HG03045 (cell line): ENCODE data around the gene LARP4B.
"Not testable (repeated sequence)": the region's sequence is repeated elsewhere in the genome, so short reads cannot be mapped to it uniquely, and the experiment has no call there.

ENCODE experiments used
- ATAC-seq: cut with Tn5 transposase; IDR thresholded peaks from one replicate; pipeline ENCODE4 v1.9.1; 2021; ENCODE audit warnings: mild to moderate bottlenecking, moderate library complexity; ENCODE audit not compliant: unreplicated experiment

The LARP4B gene

DNA sequence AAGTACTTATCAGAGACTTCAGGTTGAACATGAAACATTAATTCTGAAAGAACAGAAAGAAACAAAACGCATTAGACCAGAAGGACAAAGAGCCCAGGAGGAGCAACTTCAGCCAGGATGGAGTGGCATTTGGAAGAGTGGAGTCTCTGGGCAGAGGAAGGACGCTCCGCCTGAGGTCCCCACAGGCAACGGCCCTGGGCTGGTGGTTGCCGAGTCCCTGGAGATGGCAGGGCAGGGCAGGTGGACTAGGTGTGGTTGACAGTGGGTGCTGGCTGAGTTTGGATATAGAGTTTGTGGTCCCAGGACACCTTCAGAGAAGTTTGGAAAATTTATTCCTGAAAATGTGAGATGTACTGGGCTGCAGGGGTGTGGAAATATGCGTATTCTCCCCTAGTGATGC, 27.4 kb upstream of the LARP4B start:
- no peak for ATAC-seq

- no peak for ATAC-seq
These were observed 26.6 kb upstream of the LARP4B start for GRCh38 chr10:958106-958505.

- ATAC-seq: no peak
These were observed 24.3 kb upstream of the LARP4B start for GRCh38 chr10:955820-956217.

DNA sequence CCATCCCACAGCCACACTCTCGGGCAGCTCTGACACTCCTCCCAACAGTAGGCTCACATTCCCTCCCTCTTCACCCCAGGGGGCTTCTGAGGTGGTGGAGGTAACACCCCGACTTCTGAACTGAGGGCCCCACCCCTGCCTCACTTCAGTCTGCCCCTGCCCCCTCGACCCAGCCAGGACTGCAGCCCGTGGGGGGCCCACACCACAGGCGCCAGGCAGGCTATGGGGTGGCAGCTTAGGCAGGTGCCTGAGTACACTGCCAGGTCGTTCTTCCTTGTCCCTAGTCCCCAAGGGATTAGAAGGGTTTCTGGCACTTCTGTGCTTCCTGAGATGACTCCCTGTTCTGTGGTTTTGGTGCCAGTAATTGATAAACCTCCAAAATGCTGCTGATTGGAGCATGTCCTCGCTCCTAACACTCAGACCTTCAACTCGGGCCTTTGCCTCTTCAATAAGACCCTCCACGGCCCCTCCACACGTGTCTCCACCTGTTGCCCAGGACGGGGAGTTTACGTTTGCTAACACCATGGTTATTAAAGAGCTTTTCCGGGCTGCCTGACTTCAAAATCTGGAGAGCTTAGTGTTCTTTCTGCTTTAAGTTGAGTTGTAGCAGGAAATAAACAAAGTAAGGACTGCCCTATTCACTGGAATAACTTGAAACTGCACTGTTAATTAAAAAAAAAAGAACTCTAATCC, 23.8 kb upstream of the LARP4B start:
- ATAC-seq: no peak

DNA sequence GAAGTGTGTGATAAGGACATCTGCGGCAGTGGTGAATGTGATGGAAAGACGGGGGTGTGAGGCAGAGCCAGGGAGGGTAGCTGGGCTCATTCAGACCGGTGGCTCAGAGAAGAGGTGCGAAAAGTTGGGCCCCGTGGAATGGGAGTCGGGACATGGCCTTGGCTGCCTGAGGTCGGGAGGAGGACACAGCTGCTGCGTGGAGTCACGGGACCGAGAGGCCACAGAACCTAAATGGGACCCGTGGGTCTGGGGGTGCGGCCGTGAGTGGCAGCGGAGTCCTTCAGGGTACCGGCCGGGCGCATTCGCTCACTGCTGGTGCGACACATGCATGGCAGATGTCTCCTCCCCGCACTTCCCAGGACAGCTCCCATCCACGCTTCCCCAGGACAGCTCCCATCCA, 22.9 kb upstream of the LARP4B start:
- ATAC-seq: no peak

DNA sequence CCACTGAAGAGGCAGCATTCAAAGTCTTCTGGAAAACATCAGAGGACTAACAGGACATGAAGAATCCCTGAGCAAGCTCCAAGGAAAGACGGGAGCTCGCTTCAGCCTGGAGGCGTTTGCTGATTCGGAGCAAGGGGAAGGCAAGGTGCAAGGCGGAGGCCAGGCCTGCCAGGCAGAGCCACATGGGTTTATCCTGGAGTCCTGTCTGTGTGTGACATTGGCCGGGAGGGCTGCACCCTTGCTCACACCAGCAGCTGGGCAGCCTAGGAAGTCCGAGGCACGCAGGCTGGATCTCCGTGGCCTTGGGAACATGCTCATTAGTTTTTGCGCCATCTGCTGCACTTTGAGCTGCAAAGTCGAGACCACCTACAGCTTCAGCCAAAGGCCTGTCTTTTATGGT, 22.3 kb upstream of the LARP4B start:
- ATAC-seq: no peak

- ATAC-seq: no peak
These were observed 17.9 kb upstream of the LARP4B start for GRCh38 chr10:949446-949845.

DNA sequence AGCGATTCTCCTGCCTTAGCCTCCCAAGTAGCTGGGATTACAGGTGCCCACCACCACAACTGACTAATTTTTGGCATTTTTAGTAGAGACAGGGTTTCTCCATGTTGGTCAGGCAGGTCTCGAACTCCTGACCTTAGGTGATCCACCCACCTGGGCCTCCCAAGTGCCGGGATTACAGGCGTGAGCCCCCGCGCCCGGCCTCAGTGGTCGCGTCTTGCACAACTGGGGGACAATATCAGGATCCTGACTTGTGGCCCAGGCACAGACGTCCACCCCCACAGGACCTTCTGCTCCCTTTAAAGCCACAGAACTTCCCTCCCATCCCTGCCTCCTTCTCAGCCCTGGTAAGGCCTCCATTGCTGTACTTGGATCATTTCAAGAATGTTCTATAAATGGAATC, 16.8 kb upstream of the LARP4B start:
- ATAC-seq: no peak

DNA sequence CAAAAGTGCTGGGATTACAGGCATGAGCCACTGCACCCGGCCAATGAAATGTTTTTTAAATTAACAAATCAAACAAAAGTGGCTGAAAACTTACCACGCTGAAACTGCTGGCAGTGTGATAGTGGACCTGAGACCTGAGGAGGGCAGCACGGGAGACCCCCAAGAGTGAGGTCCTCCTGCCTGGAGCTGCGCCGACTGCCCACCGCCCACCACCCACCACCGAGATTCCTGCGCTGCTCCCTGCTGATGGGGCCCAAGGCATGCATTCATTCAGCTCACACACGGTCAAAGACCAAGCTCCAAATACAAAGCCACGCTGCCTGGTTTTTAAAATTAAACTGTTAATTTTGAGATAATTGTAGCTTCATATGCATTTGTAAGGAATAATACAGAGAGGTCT, 16.4 kb upstream of the LARP4B start:
- no peak for ATAC-seq

DNA sequence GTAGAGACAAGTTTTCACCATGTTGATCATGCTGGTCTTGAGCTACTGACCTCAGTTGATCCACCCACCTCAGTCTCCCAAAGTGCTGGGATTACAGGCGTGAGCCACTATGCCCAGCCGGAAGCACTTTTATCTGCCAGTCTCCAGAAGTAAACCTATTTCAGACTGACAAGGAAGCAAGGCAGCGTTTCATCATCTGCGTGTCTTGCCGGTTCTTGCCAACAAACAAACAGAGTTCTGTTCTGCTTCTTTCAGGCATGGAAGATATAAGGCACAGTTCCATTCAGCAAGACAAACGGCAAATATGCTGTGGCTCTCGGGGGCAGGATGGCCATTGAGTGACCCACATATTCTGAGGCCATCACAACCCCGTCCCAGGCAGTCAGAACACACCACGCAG, 15.5 kb upstream of the LARP4B start:
- ATAC-seq: no peak

- ATAC-seq: no peak
These were observed 14.3 kb upstream of the LARP4B start for GRCh38 chr10:945778-946177.

DNA sequence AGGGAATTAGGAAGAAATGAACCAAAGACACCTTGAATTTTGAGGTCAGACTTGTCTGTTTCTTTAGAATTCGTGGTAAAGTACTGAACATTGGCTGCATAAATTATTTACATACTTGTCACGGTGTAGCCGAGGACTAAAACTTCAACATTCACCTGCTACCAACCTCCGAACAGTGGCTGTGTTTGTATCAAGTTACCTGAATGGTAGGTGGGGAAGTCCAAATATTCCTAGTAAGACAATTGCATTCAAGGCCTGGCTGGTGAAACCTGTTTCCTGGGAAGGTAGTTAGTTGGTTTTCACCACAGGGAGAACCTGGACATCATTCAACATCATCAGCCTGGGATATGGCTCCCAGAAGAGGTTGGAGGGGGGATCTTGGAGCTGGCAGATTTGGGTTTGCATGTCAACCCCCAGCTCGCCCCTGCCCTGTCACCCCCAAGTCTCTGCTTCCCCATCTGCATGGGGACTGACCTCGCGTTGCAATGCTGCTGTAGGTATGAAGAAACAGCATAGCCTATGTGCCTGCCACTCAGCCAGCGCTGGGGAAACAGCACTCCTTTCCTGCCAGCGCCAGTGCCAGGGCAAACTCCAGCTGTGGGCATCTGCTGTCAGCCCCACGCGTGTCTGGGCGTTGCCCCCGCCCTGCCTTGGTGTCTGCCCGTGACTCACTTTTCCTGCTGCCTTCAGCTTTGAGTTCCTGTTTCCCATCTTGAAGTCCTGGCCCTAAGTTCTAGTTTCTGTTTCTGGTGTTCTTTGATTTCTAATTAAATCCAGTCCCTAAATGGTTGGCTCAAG, 12.7 kb upstream of the LARP4B start:
- ATAC-seq: no peak

DNA sequence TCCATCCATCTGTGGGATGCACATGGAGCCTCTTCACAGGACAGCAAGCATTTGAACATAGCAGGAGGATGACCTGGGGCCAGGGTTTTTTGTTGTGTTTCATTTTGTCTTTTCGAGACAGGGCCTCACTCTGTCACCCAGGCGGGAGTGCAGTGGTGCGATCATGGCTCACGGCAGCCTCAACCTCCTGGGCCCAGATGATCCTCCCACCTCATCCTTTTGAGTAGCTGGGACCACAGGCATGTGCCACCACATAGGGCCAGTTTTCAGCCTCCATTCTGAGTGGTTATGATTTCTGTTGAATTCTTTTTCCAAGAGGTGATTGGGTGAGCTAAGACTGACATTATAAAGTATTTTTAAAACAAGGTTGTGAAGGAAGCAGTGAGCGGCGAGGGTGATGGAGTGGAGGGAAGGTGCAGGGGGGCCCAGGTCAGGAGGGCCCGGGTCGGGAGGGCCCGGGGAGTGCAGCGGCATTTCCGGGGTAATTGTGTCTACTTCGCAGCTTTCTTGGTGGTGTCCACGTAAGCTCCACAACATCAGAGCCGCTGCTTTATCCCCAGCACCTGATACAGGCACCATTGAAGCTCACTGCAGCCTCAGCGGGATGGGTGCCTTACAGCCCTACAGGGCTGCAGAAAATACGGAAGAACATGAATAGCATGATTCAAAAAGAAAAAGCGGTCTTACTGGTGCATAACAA, 12.0 kb upstream of the LARP4B start:
- no peak for ATAC-seq

GRCh38 chr10:938941-939678, 7.6 kb upstream of the LARP4B start:
- ATAC-seq: no peak

- ATAC-seq: no peak
These were observed 3.4 kb upstream of the LARP4B start for GRCh38 chr10:934746-935406.

DNA sequence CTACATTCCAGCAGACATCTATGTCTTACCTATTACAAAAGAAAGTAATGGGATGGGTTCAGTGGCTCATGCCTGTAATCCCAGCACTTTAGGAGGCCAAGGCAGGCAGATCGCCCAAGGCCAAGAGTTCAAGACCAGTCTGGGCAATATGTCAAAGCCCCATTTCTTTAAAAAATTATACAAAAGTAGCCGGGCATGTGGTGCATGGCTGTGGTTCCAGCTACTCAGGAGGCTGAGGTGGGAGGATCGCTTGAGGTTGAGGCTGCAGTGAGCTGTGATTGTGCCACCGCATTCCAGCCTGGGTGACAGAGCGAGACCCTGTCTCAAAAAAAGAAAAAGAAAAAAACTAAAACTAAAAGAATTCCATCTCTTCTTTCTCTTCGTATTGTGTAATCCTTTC, 2.7 kb upstream of the LARP4B start:
- not testable (repeated sequence) for ATAC-seq

DNA sequence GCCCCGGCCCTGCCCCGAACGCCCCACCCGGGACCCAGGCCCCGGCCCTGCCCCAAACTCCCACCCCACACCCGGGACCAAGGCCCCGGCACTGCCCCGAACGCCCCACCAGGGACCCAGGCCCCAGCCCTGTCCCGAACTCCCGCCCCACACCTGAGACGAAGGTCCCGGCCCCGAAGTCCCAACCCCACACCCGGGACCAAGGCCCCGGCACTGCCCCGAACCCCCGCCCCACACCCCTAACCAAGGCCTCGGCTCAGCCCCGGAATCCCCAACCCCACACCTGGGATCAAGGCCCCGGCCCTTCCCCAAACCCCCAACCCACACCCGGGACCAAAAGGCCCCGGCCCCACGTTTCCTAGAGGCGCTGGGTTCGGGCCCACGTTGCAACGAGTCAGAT, 1.1 kb upstream of the LARP4B start:
- ATAC-seq: no peak

DNA sequence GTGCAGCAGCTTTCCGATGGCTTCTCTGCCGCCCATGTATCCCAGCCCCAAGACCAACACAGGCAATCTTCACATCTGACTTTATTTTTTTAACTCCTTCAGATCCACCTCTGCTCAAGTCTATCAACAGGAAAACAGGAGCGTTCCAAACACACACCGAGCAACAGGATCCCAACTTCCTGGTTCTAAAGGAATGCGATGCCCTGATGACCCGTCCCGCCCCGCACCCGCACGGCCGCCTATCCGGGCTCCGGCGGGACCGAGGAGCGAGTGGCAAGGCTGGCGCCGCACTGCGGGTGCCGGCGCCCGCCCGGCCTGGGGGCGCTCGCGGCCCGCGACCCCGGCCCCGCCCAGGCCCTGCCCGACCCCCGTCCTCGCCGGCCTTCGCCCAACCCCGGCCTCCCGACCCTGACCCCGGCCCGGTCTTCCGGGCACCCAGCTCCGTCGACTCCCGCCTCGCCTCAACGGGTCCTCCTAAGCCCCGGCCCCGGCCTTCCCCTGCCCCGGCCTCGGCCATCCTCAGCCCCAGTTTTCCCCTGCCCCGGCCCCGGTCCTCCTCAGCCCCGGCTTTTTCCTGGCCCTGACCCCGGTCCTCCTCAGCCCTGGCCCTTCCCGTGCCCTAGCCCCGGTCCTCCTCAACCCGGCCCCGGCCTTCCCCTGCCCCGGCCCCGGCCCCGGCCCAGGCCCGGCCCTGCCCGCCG, 730 bp downstream of the LARP4B start:
- no peak for ATAC-seq

- ATAC-seq: no peak
These were observed 1.4 kb downstream of the LARP4B start for GRCh38 chr10:929960-930624.

GRCh38 chr10:927131-927530, 4.4 kb downstream of the LARP4B start:
- ATAC-seq: no peak
